GM19438 (cell line): ENCODE data around the gene IPO4.

ENCODE experiments used
- ATAC-seq: cut with Tn5 transposase; IDR thresholded peaks from one replicate; pipeline ENCODE4 v1.9.1; 2021; ENCODE audit warnings: low read depth; ENCODE audit not compliant: unreplicated experiment

IPO4 gene

GRCh38 chr14:24135584-24135833 is 53.1 kb downstream of the IPO4 start:
- peak; percentile 4 for ATAC-seq

GRCh38 chr14:24133735-24134134 is 54.9 kb downstream of the IPO4 start:
- no peak for ATAC-seq

- ATAC-seq = no peak
Measured at GRCh38 chr14:24132976-24133375, 55.6 kb downstream of the IPO4 start.

GRCh38 chr14:24132061-24132685 is 56.4 kb downstream of the IPO4 start:
- ATAC-seq = no peak

- no peak for ATAC-seq
Measured at GRCh38 chr14:24131549-24131966, 57.1 kb downstream of the IPO4 start.

- ATAC-seq = no peak
Measured at GRCh38 chr14:24130717-24131548, 57.7 kb downstream of the IPO4 start.

- no peak for ATAC-seq
Measured at GRCh38 chr14:24130380-24130716, 58.3 kb downstream of the IPO4 start, which contains the start of gene FITM1. Gene FITM1, plus strand, starts transcription at chr14:24130659. Its CDS starts 905 bp downstream, at chr14:24131564.
